HepG2 (cell line): ENCODE results near the gene CYP46A1. TPM values are rescaled to one million over a fixed set of nuclear protein-coding genes. Genes with fewer than 3 reads are reported as not detected.

Experiments used
- HOXA3 ChIP-seq: sonication (generic); formaldehyde crosslinking; IDR thresholded peaks from 2 replicates; pipeline ENCODE4 v1.5.0; 2020; ENCODE audit warnings: missing genetic modification reagents
- JUN ChIP-seq: sonication (generic); formaldehyde crosslinking; IDR thresholded peaks from 2 replicates; pipeline ENCODE4 v1.4.0; 2020; ENCODE audit warnings: mild to moderate bottlenecking, missing genetic modification reagents
- SMYD3 ChIP-seq: sonication (generic); formaldehyde crosslinking; IDR thresholded peaks from 2 replicates; pipeline ENCODE4 v1.8.1; 2023; ENCODE audit warnings: mild to moderate bottlenecking, missing genetic modification reagents
- SOX5 ChIP-seq: IDR thresholded peaks from 2 replicates; pipeline ENCODE4 v1.6.1; 2016; ENCODE audit warnings: borderline replicate concordance
- TBP ChIP-seq: sonication (generic); formaldehyde crosslinking; IDR thresholded peaks from 2 replicates; pipeline ENCODE4 v1.5.0; 2020; ENCODE audit warnings: missing genetic modification reagents
- ZMYM3 ChIP-seq: sonication (generic); formaldehyde crosslinking; IDR thresholded peaks from 2 replicates; pipeline ENCODE4 v1.5.1; 2020; ENCODE audit warnings: mild to moderate bottlenecking, missing genetic modification reagents
- ZNF331 ChIP-seq: sonication (generic); formaldehyde crosslinking; IDR thresholded peaks from 2 replicates; pipeline ENCODE4 v1.4.0; 2020; ENCODE audit warnings: missing genetic modification reagents
- polyA plus RNA-seq, 8 experiments: library from polyadenylated mRNA; depleted of rRNA in 3 of 8; stranded (reverse) in 7 of 8; unstranded in 1 of 8; fragments of >200 nt; fragmentation: Illumina TruSeq in 4 of 8; extraction: Trizol in 4 of 8; gene quantifications; 2 replicates each; pipeline versions ENCODE4 v1.2.1 to v1.2.3, GENCODE V29; 2011 to 2016; ENCODE audit warnings: low read depth in 4 of 8, missing spikeins in 1 of 8, mixed read lengths in 1 of 8; ENCODE audit not compliant: insufficient read depth in 1 of 8
- total RNA-seq, 5 experiments: library from RNA; depleted of rRNA; stranded (reverse); fragments of >200 nt; fragmentation: Illumina TruSeq; extraction: Trizol; gene quantifications; 2 replicates each; pipeline ENCODE4 v1.2.3, GENCODE V29; 2016; ENCODE audit warnings: low read depth in 1 of 5
- TF ChIP-seq, protein P1 (sequence below): sonication (generic); formaldehyde crosslinking; IDR thresholded peaks from 2 replicates; pipeline ENCODE4 v1.9.0; 2021; ENCODE audit warnings: missing genetic modification reagents, borderline replicate concordance
- TF ChIP-seq, protein P2 (sequence below): sonication (generic); formaldehyde crosslinking; IDR thresholded peaks from 2 replicates; pipeline ENCODE4 v1.9.0; 2022; ENCODE audit warnings: missing genetic modification reagents, mild to moderate bottlenecking, borderline replicate concordance
- TF ChIP-seq, protein P3 (sequence below): sonication (generic); formaldehyde crosslinking; IDR thresholded peaks from 2 replicates; pipeline ENCODE4 v1.4.0; 2020; ENCODE audit warnings: mild to moderate bottlenecking, missing genetic modification reagents
- TF ChIP-seq, protein P4 (sequence below): conservative IDR thresholded peaks from 2 replicates; pipeline ENCODE4 v1.6.1; 2018; ENCODE audit warnings: missing genetic modification reagents
- TF ChIP-seq, protein P5 (sequence below): sonication (generic); formaldehyde crosslinking; IDR thresholded peaks from one replicate; pipeline ENCODE4 v1.5.1; 2020; ENCODE audit warnings: mild to moderate bottlenecking, missing genetic modification reagents; ENCODE audit errors: not compliant biosample characterization
- TF ChIP-seq, protein P6 (sequence below): sonication (generic); formaldehyde crosslinking; IDR thresholded peaks from 2 replicates; pipeline ENCODE4 v1.5.1; 2020; ENCODE audit warnings: missing genetic modification reagents, mild to moderate bottlenecking, borderline replicate concordance

The CYP46A1 gene
- total and polyA plus RNA-seq, 2 of the 13 experiments (the other 11 are each of a cell fraction or from before 2014, with no cell fraction given), result not detected

DNA sequence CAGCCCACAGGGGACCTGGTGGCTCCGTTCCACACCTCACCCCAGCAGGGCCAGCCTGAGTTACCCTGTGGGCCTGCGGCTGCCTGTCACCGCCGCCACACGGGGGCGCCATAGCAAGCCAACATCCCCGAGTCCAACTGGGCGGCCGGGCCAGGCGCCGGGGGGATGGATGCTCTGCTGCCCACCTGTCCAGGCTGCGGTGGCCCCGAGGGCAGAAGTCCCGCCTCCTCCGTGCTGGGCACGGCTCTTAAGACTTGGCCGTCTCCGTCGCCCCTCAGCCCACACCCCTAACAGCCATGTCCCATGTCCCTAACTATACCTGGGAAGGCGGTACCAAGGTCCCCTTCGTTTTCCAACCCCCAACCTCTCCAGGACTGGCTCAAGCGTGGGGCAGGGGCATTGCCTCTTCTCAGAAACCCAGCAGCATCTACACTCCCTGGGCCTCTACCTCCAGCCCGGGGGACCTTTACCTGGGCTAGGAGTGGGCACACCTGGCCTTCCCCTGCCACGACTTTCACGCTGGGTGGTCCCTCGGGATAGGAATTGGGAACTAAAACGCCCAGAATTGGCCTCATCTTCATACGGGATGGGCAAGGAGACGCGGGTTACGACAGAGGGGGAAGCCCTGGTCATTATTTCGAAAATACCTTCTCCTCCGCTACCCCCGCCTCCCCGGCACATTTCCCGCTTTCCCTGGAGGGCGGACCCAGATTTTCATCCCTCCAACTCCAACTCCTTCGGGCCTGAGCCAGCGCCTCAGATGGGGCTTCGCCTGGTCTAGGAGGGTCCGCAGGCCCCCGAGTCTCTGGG lies 1.1 kb upstream of the CYP46A1 start (continued):
- TF ChIP-seq, protein P1, sequence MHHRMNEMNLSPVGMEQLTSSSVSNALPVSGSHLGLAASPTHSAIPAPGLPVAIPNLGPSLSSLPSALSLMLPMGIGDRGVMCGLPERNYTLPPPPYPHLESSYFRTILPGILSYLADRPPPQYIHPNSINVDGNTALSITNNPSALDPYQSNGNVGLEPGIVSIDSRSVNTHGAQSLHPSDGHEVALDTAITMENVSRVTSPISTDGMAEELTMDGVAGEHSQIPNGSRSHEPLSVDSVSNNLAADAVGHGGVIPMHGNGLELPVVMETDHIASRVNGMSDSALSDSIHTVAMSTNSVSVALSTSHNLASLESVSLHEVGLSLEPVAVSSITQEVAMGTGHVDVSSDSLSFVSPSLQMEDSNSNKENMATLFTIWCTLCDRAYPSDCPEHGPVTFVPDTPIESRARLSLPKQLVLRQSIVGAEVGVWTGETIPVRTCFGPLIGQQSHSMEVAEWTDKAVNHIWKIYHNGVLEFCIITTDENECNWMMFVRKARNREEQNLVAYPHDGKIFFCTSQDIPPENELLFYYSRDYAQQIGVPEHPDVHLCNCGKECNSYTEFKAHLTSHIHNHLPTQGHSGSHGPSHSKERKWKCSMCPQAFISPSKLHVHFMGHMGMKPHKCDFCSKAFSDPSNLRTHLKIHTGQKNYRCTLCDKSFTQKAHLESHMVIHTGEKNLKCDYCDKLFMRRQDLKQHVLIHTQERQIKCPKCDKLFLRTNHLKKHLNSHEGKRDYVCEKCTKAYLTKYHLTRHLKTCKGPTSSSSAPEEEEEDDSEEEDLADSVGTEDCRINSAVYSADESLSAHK (CRISPR knock-in tag), result no peak
- TF ChIP-seq, protein P2, sequence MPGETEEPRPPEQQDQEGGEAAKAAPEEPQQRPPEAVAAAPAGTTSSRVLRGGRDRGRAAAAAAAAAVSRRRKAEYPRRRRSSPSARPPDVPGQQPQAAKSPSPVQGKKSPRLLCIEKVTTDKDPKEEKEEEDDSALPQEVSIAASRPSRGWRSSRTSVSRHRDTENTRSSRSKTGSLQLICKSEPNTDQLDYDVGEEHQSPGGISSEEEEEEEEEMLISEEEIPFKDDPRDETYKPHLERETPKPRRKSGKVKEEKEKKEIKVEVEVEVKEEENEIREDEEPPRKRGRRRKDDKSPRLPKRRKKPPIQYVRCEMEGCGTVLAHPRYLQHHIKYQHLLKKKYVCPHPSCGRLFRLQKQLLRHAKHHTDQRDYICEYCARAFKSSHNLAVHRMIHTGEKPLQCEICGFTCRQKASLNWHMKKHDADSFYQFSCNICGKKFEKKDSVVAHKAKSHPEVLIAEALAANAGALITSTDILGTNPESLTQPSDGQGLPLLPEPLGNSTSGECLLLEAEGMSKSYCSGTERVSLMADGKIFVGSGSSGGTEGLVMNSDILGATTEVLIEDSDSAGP (CRISPR knock-in tag), result peak; percentile 40; the same call in 1 of the 2 replicates
- peak; percentile 27; the same call in 1 of the 2 replicates for TF ChIP-seq HOXA3 (CRISPR knock-in tag)
- TF ChIP-seq, protein P3, sequence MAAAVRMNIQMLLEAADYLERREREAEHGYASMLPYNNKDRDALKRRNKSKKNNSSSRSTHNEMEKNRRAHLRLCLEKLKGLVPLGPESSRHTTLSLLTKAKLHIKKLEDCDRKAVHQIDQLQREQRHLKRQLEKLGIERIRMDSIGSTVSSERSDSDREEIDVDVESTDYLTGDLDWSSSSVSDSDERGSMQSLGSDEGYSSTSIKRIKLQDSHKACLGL (CRISPR knock-in tag), result 0 out of 2 replicates have a peak, but pooled peaks have one; percentile 24
- TF ChIP-seq ZMYM3 (CRISPR knock-in tag), result no peak
- TF ChIP-seq JUN (CRISPR knock-in tag), result no peak
- TF ChIP-seq, protein P4, sequence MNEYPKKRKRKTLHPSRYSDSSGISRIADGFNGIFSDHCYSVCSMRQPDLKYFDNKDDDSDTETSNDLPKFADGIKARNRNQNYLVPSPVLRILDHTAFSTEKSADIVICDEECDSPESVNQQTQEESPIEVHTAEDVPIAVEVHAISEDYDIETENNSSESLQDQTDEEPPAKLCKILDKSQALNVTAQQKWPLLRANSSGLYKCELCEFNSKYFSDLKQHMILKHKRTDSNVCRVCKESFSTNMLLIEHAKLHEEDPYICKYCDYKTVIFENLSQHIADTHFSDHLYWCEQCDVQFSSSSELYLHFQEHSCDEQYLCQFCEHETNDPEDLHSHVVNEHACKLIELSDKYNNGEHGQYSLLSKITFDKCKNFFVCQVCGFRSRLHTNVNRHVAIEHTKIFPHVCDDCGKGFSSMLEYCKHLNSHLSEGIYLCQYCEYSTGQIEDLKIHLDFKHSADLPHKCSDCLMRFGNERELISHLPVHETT (CRISPR knock-in tag), result no peak
- TF ChIP-seq, protein P5, sequence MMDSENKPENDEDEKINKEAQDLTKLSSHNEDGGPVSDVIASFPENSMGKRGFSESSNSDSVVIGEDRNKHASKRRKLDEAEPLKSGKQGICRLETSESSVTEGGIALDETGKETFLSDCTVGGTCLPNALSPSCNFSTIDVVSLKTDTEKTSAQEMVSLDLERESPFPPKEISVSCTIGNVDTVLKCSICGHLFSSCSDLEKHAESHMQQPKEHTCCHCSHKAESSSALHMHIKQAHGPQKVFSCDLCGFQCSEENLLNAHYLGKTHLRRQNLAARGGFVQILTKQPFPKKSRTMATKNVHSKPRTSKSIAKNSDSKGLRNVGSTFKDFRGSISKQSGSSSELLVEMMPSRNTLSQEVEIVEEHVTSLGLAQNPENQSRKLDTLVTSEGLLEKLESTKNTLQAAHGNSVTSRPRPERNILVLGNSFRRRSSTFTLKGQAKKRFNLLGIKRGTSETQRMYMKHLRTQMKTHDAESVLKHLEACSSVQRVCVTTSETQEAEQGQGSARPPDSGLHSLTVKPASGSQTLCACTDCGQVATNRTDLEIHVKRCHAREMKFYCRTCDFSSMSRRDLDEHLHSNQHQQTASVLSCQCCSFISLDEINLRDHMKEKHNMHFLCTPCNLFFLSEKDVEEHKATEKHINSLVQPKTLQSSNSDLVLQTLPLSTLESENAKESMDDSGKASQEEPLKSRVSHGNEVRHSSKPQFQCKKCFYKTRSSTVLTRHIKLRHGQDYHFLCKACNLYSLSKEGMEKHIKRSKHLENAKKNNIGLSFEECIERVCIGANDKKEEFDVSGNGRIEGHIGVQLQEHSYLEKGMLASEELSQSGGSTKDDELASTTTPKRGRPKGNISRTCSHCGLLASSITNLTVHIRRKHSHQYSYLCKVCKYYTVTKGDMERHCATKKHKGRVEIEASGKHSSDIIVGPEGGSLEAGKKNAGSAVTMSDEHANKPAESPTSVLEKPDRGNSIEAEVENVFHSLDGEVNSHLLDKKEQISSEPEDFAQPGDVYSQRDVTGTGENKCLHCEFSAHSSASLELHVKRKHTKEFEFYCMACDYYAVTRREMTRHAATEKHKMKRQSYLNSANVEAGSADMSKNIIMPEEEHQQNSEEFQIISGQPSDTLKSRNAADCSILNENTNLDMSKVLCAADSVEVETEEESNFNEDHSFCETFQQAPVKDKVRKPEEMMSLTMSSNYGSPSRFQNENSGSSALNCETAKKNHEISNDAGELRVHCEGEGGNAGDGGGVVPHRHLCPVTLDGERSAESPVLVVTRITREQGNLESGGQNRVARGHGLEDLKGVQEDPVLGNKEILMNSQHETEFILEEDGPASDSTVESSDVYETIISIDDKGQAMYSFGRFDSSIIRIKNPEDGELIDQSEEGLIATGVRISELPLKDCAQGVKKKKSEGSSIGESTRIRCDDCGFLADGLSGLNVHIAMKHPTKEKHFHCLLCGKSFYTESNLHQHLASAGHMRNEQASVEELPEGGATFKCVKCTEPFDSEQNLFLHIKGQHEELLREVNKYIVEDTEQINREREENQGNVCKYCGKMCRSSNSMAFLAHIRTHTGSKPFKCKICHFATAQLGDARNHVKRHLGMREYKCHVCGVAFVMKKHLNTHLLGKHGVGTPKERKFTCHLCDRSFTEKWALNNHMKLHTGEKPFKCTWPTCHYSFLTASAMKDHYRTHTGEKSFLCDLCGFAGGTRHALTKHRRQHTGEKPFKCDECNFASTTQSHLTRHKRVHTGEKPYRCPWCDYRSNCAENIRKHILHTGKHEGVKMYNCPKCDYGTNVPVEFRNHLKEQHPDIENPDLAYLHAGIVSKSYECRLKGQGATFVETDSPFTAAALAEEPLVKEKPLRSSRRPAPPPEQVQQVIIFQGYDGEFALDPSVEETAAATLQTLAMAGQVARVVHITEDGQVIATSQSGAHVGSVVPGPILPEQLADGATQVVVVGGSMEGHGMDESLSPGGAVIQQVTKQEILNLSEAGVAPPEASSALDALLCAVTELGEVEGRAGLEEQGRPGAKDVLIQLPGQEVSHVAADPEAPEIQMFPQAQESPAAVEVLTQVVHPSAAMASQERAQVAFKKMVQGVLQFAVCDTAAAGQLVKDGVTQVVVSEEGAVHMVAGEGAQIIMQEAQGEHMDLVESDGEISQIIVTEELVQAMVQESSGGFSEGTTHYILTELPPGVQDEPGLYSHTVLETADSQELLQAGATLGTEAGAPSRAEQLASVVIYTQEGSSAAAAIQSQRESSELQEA (CRISPR knock-in tag), result no peak
- no peak for TF ChIP-seq TBP (CRISPR knock-in tag)
- no peak for TF ChIP-seq SOX5 (CRISPR knock-in tag)
- TF ChIP-seq SMYD3 (CRISPR knock-in tag), result no peak
- no peak for TF ChIP-seq ZNF331 (CRISPR knock-in tag)
- TF ChIP-seq, protein P6, sequence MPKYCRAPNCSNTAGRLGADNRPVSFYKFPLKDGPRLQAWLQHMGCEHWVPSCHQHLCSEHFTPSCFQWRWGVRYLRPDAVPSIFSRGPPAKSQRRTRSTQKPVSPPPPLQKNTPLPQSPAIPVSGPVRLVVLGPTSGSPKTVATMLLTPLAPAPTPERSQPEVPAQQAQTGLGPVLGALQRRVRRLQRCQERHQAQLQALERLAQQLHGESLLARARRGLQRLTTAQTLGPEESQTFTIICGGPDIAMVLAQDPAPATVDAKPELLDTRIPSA (CRISPR knock-in tag), result no peak
